Measurements from ENCODE around the gene RFTN1. TPM values are rescaled to one million over a fixed set of nuclear protein-coding genes. Genes with fewer than 3 reads are reported as not detected.

RFTN1 gene
- total RNA-seq, 1 experiment from 2014 or later: 4.5 TPM

DNA sequence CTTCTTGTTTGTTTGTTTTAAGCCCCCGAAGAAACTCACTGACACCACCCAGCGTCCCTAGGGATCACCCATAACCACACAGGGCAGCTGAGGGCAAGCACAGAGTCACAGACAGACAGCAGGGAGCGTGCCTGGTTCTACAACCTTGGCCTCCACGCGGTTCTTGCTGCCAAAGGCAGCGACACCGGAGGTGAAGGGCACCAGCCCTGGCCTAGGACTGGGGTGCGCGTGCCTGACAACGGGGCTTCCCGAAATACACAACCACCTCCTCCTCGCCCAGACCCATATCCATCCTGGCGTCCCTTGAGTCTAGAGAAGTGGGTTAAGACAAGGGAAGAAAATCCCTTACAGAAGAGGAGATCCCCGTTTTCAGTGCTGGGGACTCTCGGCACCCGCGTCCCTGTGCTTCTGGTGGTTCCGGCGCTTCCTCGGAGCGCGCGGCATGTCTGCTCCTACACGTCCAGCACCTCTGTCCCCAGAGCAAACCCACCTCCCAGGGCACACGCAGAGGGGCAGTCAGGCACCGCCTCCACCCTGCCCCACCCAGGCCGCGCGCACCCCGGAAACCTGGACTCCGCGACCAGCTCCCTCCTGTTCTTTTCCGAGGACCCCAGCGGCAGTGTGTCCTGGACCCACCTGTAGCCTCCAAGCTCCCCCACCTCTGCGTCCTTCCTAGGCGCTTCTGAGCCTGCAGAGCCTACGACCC is 911 bp downstream of the RFTN1 start:
- no peak for DNase-seq (ENCODE audit: unreplicated experiment)
- intact Hi-C loops (cut with micrococcal nuclease): no loop called here
- H3K27me3 Mint-ChIP-seq (ENCODE audit: insufficient read depth, unreplicated experiment): no peaks in the 10 kb centered on the region
- H3K27ac Mint-ChIP-seq (ENCODE audit: low read depth, unreplicated experiment): no peak overlapping the region
- no peaks in the 10 kb centered on the region for H3K4me1 Mint-ChIP-seq (ENCODE audit: insufficient read depth, unreplicated experiment)
- ChIA-PET CTCF (interaction anchor here (0.6 kb wide), 1 partner anchor 816 kb away, joined by 3 read pairs; no protein-coding TSS in a partner anchor), POLR2A (interaction anchor here (0.5 to 0.6 kb wide), 3 partner anchors 31 to 528 kb away, joined by 3 read pairs; no protein-coding TSS in a partner anchor)
- TF ChIP-seq, protein P1, sequence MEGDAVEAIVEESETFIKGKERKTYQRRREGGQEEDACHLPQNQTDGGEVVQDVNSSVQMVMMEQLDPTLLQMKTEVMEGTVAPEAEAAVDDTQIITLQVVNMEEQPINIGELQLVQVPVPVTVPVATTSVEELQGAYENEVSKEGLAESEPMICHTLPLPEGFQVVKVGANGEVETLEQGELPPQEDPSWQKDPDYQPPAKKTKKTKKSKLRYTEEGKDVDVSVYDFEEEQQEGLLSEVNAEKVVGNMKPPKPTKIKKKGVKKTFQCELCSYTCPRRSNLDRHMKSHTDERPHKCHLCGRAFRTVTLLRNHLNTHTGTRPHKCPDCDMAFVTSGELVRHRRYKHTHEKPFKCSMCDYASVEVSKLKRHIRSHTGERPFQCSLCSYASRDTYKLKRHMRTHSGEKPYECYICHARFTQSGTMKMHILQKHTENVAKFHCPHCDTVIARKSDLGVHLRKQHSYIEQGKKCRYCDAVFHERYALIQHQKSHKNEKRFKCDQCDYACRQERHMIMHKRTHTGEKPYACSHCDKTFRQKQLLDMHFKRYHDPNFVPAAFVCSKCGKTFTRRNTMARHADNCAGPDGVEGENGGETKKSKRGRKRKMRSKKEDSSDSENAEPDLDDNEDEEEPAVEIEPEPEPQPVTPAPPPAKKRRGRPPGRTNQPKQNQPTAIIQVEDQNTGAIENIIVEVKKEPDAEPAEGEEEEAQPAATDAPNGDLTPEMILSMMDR (IDR thresholded peaks at IDR 0.05; ENCODE audit: unreplicated experiment): no peak
- BruUV-seq (replicated peaks): no TSS peak
- peak overlapping the region; percentile 71 for H3K4me3 Mint-ChIP-seq (ENCODE audit: unreplicated experiment)
- no peaks in the 10 kb centered on the region for H3K9me3 Mint-ChIP-seq (ENCODE audit: unreplicated experiment)
- H3K36me3 Mint-ChIP-seq (ENCODE audit: insufficient read depth, unreplicated experiment): no peaks in the 10 kb centered on the region

DNA sequence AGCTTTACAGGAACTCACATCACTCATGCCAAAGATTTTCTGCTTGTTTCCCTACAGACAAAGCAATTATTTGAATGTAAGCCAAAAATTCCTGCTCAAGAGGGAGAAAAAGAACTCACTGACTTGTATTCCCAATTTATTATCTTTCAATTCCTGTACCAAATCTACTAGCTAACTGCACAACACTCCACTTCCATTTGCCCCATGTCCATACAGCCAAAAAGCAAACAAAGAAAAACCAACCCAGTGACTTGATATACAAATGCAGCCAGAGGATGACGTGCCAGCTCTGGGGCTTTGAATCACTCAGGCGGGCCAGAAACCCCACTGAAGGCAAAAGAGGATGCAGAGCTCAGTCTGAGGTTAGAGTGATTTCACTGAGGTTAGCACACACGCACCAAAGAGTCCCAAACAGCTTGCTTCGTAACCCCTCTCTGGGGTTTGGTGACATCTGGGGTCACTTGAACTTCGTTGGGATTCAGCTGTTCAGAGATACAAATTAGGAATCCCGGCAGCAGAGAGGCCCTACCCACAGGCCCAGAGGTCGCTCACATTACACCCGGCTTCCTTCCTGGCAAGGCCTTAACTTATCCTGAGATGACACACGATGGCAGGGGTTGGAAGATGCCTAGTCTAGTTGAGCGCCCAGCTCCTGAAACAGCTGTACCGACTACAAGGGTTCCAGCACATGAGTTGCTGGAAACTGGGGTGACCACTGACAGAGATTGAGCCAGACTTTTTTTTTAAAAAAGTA is 1.6 kb downstream of the RFTN1 start:
- ChIA-PET CTCF (interaction anchor here (0.6 to 0.7 kb wide), 2 partner anchors 224 to 816 kb away, joined by 3 read pairs; no protein-coding TSS in a partner anchor), POLR2A (interaction anchor here (0.5 to 0.6 kb wide), 2 partner anchors 179 to 528 kb away, joined by 3 read pairs; no protein-coding TSS in a partner anchor)
- Mint-ChIP-seq H3K4me3 (ENCODE audit: unreplicated experiment) (peak overlapping the region; percentile 71), H3K9me3 (ENCODE audit: unreplicated experiment) (no peaks in the 10 kb centered on the region), H3K4me1 (ENCODE audit: insufficient read depth, unreplicated experiment) (no peaks in the 10 kb centered on the region), H3K27ac (ENCODE audit: low read depth, unreplicated experiment) (no peak overlapping the region), H3K36me3 (ENCODE audit: insufficient read depth, unreplicated experiment) (no peaks in the 10 kb centered on the region), H3K27me3 (ENCODE audit: insufficient read depth, unreplicated experiment) (no peaks in the 10 kb centered on the region)
- no TSS peak for BruUV-seq (replicated peaks)
- intact Hi-C loops (cut with micrococcal nuclease): no loop called here
- no peak for DNase-seq (ENCODE audit: unreplicated experiment)
- TF ChIP-seq, protein P1 (IDR thresholded peaks at IDR 0.05; ENCODE audit: unreplicated experiment): no peak

DNA sequence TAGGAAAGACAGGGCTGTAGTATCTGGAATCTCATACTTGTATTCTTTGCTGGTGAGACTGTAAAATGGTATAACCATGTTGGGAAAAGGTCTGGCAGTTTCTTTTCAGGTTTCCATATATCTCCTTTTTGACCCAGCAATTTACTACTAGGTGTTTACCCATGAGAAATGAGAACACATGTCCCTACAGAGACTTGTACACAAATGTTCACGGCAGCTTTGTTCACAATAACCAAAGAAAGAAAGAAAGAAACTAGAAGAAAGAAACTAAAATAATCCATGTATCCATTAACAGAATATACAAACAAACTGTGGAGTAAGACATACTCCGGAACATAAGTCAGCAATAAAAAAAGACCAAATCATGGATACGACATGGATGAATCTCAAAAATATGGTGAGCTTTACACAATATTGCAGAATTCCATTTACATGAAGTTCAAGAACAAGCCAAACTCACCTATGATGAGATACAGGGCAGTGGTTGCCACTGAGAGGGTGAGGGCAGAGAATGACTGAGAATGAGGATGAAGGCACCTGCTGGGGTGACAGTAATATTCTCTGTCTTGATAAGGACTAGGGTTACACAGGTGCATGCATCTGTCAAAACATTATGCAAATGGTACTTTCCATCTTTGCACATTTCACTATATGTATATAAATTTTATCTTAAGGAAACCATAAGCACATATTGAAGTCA is 2.7 kb downstream of the RFTN1 start:
- Mint-ChIP-seq H3K9me3 (ENCODE audit: unreplicated experiment) (no peaks in the 10 kb centered on the region), H3K4me3 (ENCODE audit: unreplicated experiment) (no peak overlapping the region), H3K36me3 (ENCODE audit: insufficient read depth, unreplicated experiment) (no peaks in the 10 kb centered on the region), H3K27me3 (ENCODE audit: insufficient read depth, unreplicated experiment) (no peaks in the 10 kb centered on the region), H3K4me1 (ENCODE audit: insufficient read depth, unreplicated experiment) (no peaks in the 10 kb centered on the region), H3K27ac (ENCODE audit: low read depth, unreplicated experiment) (no peak overlapping the region)
- TF ChIP-seq, protein P1 (IDR thresholded peaks at IDR 0.05; ENCODE audit: unreplicated experiment): no peak
- DNase-seq (ENCODE audit: unreplicated experiment): no peak
- intact Hi-C loops (cut with micrococcal nuclease): no loop called here
- no TSS peak for BruUV-seq (replicated peaks)
- POLR2A ChIA-PET: interaction anchor here (0.5 kb wide), 1 partner anchor 682 kb away, joined by 3 read pairs; no protein-coding TSS in a partner anchor
- CTCF ChIA-PET: no interaction called here
